Measurements from ENCODE around the gene ASTN2. TPM values are rescaled to one million over a fixed set of nuclear protein-coding genes. Genes with fewer than 3 reads are reported as not detected.

The ASTN2 gene
- total and polyA plus RNA-seq, 7 experiments from 2014 or later, result 2.2 to 5.3 (median 4.0) TPM

DNA sequence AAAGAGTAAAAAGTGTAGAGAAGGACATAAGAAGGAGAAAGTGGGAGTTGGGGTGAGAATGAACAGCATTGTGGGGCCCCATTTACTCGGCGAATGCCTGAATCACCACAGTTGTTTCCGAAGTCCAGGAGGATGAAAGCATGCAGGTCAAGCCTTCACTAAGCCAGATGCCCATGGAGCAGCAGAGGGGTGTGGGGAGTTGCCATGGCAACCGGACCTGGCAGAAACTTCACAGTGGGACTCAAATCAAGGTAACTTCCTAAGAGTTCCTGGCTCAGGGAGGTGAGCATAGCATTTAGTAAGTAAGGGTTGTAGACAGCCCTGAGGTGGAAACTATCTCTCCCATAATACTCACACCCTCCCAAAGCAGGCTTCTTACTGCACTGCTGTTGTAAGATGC, 370.6 kb downstream of the ASTN2 start:
- no peaks in the 10 kb centered on the region for H3K27me3 Mint-ChIP-seq
- no peaks in the 10 kb centered on the region for H3K4me1 ChIP-seq (ENCODE audit: control insufficient read depth in 2 of 2, insufficient read depth in 2 of 2, low read length in 2 of 2)
- intact Hi-C loops (cut with micrococcal nuclease), result no loop called here
- no peak overlapping the region for H3K4me3 Mint-ChIP-seq
- H3K27me3 ChIP-seq (ENCODE audit: control insufficient read depth in 2 of 2, insufficient read depth in 2 of 2, low read length in 2 of 2), result no peaks in the 10 kb centered on the region
- no peak for DNase-seq
- H3K36me3 Mint-ChIP-seq, result no peaks in the 10 kb centered on the region
- H3K27ac ChIP-seq (ENCODE audit: low read depth, low read length), result no peak overlapping the region
- no peak for ATAC-seq
- ChIA-PET CTCF (no interaction called here), POLR2A (no interaction called here)
- no peaks in the 10 kb centered on the region for H3K36me3 ChIP-seq (ENCODE audit: control insufficient read depth in 2 of 3, insufficient read depth in 3 of 3, low read length in 3 of 3)
- H3K27ac Mint-ChIP-seq, result no peak overlapping the region
- H3K4me1 Mint-ChIP-seq, result no peaks in the 10 kb centered on the region
- no peaks in the 10 kb centered on the region for H3K9me3 ChIP-seq (ENCODE audit: control insufficient read depth in 2 of 3, low read length in 3 of 3)
- H3K4me3 ChIP-seq (ENCODE audit: low read length), result no peak overlapping the region
- peaks cover 0 to 6% (median 0%) of the 10 kb centered on the region in 11 donors for H3K9me3 Mint-ChIP-seq

- Histone ChIP-seq H3K4me3 (ENCODE audit: low read length) (no peak overlapping the region), H3K27me3 (ENCODE audit: control insufficient read depth in 2 of 2, insufficient read depth in 2 of 2, low read length in 2 of 2) (no peaks in the 10 kb centered on the region), H3K9me3 (ENCODE audit: control insufficient read depth in 2 of 3, low read length in 3 of 3) (no peaks in the 10 kb centered on the region), H3K27ac (ENCODE audit: low read depth, low read length) (no peak overlapping the region), H3K4me1 (ENCODE audit: control insufficient read depth in 2 of 2, insufficient read depth in 2 of 2, low read length in 2 of 2) (no peaks in the 10 kb centered on the region), H3K36me3 (ENCODE audit: control insufficient read depth in 2 of 3, insufficient read depth in 3 of 3, low read length in 3 of 3) (no peaks in the 10 kb centered on the region)
- H3K9me3 Mint-ChIP-seq, result peaks cover 0 to 6% (median 0%) of the 10 kb centered on the region in 11 donors
- H3K36me3 Mint-ChIP-seq, result no peaks in the 10 kb centered on the region
- no peaks in the 10 kb centered on the region for H3K4me1 Mint-ChIP-seq
- ATAC-seq (no peak), DNase-seq (no peak)
- no peak overlapping the region for H3K27ac Mint-ChIP-seq
- H3K4me3 Mint-ChIP-seq, result no peak overlapping the region
- CTCF ChIA-PET, result no interaction called here
- intact Hi-C loops (cut with micrococcal nuclease), result no loop called here
- no peaks in the 10 kb centered on the region for H3K27me3 Mint-ChIP-seq
- POLR2A ChIA-PET, result no interaction called here
Observed at GRCh38 chr9:117043159-117043558, 371.7 kb downstream of the ASTN2 start.

DNA sequence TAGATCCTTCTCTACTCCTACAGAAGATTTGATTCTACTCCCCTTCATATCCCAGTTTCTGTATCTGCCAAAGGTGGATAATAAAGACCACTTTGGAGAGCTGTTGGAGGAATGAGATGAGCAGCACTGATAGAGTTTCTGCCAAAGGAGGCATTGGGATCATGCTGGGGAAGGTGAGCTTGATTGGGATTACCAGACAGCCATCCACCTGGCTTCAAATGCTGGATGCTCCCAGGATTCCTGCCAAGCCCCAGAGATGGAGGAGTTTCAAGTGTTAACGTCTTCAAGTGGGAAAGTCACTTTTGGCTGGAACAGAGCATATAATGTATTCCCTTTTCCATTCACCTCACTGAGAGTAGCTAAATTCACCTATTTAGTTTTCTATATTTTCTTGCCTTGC, 379.3 kb downstream of the ASTN2 start:
- intact Hi-C loops (cut with micrococcal nuclease), result no loop called here
- H3K9me3 Mint-ChIP-seq, result peaks cover 0 to 8% (median 4%) of the 10 kb centered on the region in 11 donors
- POLR2A ChIA-PET, result no interaction called here
- H3K27ac Mint-ChIP-seq, result no peak overlapping the region
- no peaks in the 10 kb centered on the region for H3K9me3 ChIP-seq (ENCODE audit: control insufficient read depth in 2 of 3, low read length in 3 of 3)
- H3K27ac ChIP-seq (ENCODE audit: low read depth, low read length), result no peak overlapping the region
- no peaks in the 10 kb centered on the region for H3K4me1 ChIP-seq (ENCODE audit: control insufficient read depth in 2 of 2, insufficient read depth in 2 of 2, low read length in 2 of 2)
- no peaks in the 10 kb centered on the region for H3K4me1 Mint-ChIP-seq
- H3K4me3 Mint-ChIP-seq, result no peak overlapping the region
- ATAC-seq (no peak), DNase-seq (no peak)
- H3K27me3 ChIP-seq (ENCODE audit: control insufficient read depth in 2 of 2, insufficient read depth in 2 of 2, low read length in 2 of 2), result no peaks in the 10 kb centered on the region
- H3K36me3 ChIP-seq (ENCODE audit: control insufficient read depth in 2 of 3, insufficient read depth in 3 of 3, low read length in 3 of 3), result no peaks in the 10 kb centered on the region
- no peak overlapping the region for H3K4me3 ChIP-seq (ENCODE audit: low read length)
- H3K27me3 Mint-ChIP-seq, result peaks cover 0 to 5% (median 0%) of the 10 kb centered on the region in 5 donors
- no peaks in the 10 kb centered on the region for H3K36me3 Mint-ChIP-seq
- CTCF ChIA-PET, result no interaction called here

DNA sequence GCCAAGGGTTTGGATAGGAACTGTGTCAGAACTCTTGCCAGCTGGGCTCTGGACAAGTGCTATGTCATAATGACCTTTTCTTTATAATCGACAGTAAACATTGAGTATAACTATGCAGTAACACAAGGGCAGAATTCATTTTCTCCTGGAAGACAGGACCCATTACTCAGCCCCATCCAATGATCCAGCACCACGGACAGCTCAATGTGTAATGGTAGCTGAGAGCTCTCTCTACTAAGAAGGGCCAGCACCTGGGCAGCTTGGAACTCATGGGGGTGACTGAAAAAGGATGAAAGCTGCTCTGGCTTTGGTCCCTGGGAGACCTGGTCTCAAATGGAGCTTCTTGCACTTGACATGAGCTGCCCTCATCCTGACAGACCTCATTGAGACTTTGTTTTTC, 380.0 kb downstream of the ASTN2 start:
- no peak overlapping the region for H3K27ac Mint-ChIP-seq
- intact Hi-C loops (cut with micrococcal nuclease), result no loop called here
- ChIA-PET POLR2A (no interaction called here), CTCF (no interaction called here)
- H3K4me1 Mint-ChIP-seq, result no peaks in the 10 kb centered on the region
- H3K9me3 Mint-ChIP-seq, result peaks cover 0 to 8% (median 4%) of the 10 kb centered on the region in 11 donors
- H3K27me3 Mint-ChIP-seq, result peaks cover 0 to 5% (median 0%) of the 10 kb centered on the region in 5 donors
- no peak overlapping the region for H3K4me3 Mint-ChIP-seq
- no peaks in the 10 kb centered on the region for H3K9me3 ChIP-seq (ENCODE audit: control insufficient read depth in 2 of 3, low read length in 3 of 3)
- H3K36me3 ChIP-seq (ENCODE audit: control insufficient read depth in 2 of 3, insufficient read depth in 3 of 3, low read length in 3 of 3), result no peaks in the 10 kb centered on the region
- H3K27ac ChIP-seq (ENCODE audit: low read depth, low read length), result no peak overlapping the region
- no peaks in the 10 kb centered on the region for H3K4me1 ChIP-seq (ENCODE audit: control insufficient read depth in 2 of 2, insufficient read depth in 2 of 2, low read length in 2 of 2)
- no peaks in the 10 kb centered on the region for H3K27me3 ChIP-seq (ENCODE audit: control insufficient read depth in 2 of 2, insufficient read depth in 2 of 2, low read length in 2 of 2)
- H3K36me3 Mint-ChIP-seq, result no peaks in the 10 kb centered on the region
- ATAC-seq (no peak), DNase-seq (no peak)
- H3K4me3 ChIP-seq (ENCODE audit: low read length), result no peak overlapping the region

GRCh38 chr9:117030254-117030768, 384.5 kb downstream of the ASTN2 start:
- H3K4me1 ChIP-seq (ENCODE audit: control insufficient read depth in 2 of 2, insufficient read depth in 2 of 2, low read length in 2 of 2), result no peaks in the 10 kb centered on the region
- H3K27ac ChIP-seq (ENCODE audit: low read depth, low read length), result no peak overlapping the region
- no peaks in the 10 kb centered on the region for H3K27me3 ChIP-seq (ENCODE audit: control insufficient read depth in 2 of 2, insufficient read depth in 2 of 2, low read length in 2 of 2)
- H3K4me3 Mint-ChIP-seq, result no peak overlapping the region
- intact Hi-C loops (cut with micrococcal nuclease), result no loop called here
- CTCF ChIA-PET, result no interaction called here
- no peak overlapping the region for H3K27ac Mint-ChIP-seq
- H3K4me1 Mint-ChIP-seq, result no peaks in the 10 kb centered on the region
- peaks cover 0 to 14% (median 4%) of the 10 kb centered on the region in 11 donors for H3K9me3 Mint-ChIP-seq
- POLR2A ChIA-PET, result no interaction called here
- no peaks in the 10 kb centered on the region for H3K9me3 ChIP-seq (ENCODE audit: control insufficient read depth in 2 of 3, low read length in 3 of 3)
- DNase-seq (no peak), ATAC-seq (no peak)
- H3K36me3 ChIP-seq (ENCODE audit: control insufficient read depth in 2 of 3, insufficient read depth in 3 of 3, low read length in 3 of 3), result no peaks in the 10 kb centered on the region
- H3K27me3 Mint-ChIP-seq, result peaks cover 0 to 8% (median 0%) of the 10 kb centered on the region in 5 donors
- H3K4me3 ChIP-seq (ENCODE audit: low read length), result no peak overlapping the region
- H3K36me3 Mint-ChIP-seq, result peaks cover 0 to 3% (median 0%) of the 10 kb centered on the region in 5 donors

DNA sequence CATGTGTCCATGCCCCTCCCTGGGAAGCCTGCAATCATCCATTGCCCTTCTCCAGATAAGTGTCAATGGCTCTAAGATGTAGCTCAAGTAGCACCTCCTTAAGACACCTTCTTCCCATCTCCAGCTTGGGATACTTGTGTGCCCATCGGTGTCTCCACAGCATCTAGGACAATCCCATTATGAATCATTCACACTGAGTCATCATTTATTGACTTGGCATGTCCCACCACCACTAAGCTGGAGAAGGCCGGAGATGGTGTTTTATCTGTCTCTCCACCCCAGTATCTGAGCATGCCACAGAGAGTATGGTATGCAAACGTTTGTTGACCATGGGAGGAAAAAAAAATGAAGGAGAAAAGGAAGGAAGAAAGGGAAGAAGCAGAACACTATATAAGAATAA, 385.5 kb downstream of the ASTN2 start:
- ATAC-seq (no peak), DNase-seq (no peak)
- Mint-ChIP-seq H3K9me3 (peaks cover 0 to 14% (median 4%) of the 10 kb centered on the region in 11 donors), H3K27me3 (peaks cover 0 to 8% (median 0%) of the 10 kb centered on the region in 5 donors), H3K36me3 (peaks cover 0 to 3% (median 0%) of the 10 kb centered on the region in 5 donors), H3K4me3 (no peak overlapping the region), H3K4me1 (no peaks in the 10 kb centered on the region), H3K27ac (no peak overlapping the region)
- H3K4me3 ChIP-seq (ENCODE audit: low read length), result no peak overlapping the region
- H3K9me3 ChIP-seq (ENCODE audit: control insufficient read depth in 2 of 3, low read length in 3 of 3), result no peaks in the 10 kb centered on the region
- no peaks in the 10 kb centered on the region for H3K27me3 ChIP-seq (ENCODE audit: control insufficient read depth in 2 of 2, insufficient read depth in 2 of 2, low read length in 2 of 2)
- H3K27ac ChIP-seq (ENCODE audit: low read depth, low read length), result no peak overlapping the region
- no peaks in the 10 kb centered on the region for H3K4me1 ChIP-seq (ENCODE audit: control insufficient read depth in 2 of 2, insufficient read depth in 2 of 2, low read length in 2 of 2)
- ChIA-PET POLR2A (no interaction called here), CTCF (no interaction called here)
- no peaks in the 10 kb centered on the region for H3K36me3 ChIP-seq (ENCODE audit: control insufficient read depth in 2 of 3, insufficient read depth in 3 of 3, low read length in 3 of 3)
- intact Hi-C loops (cut with micrococcal nuclease), result no loop called here

- intact Hi-C loops (cut with micrococcal nuclease), result no loop called here
- CTCF ChIA-PET, result no interaction called here
- no peak overlapping the region for H3K4me3 Mint-ChIP-seq
- no peak for DNase-seq
- POLR2A ChIA-PET, result no interaction called here
- H3K27ac Mint-ChIP-seq, result no peak overlapping the region
- Histone ChIP-seq H3K4me1 (ENCODE audit: control insufficient read depth in 2 of 2, insufficient read depth in 2 of 2, low read length in 2 of 2) (no peaks in the 10 kb centered on the region), H3K9me3 (ENCODE audit: control insufficient read depth in 2 of 3, low read length in 3 of 3) (no peaks in the 10 kb centered on the region), H3K27me3 (ENCODE audit: control insufficient read depth in 2 of 2, insufficient read depth in 2 of 2, low read length in 2 of 2) (no peaks in the 10 kb centered on the region), H3K4me3 (ENCODE audit: low read length) (no peak overlapping the region), H3K27ac (ENCODE audit: low read depth, low read length) (no peak overlapping the region), H3K36me3 (ENCODE audit: control insufficient read depth in 2 of 3, insufficient read depth in 3 of 3, low read length in 3 of 3) (no peaks in the 10 kb centered on the region)
- peaks cover 0 to 8% (median 0%) of the 10 kb centered on the region in 5 donors for H3K27me3 Mint-ChIP-seq
- no peaks in the 10 kb centered on the region for H3K4me1 Mint-ChIP-seq
- peaks cover 0 to 14% (median 2%) of the 10 kb centered on the region in 11 donors for H3K9me3 Mint-ChIP-seq
- ATAC-seq, result no peak
- H3K36me3 Mint-ChIP-seq, result peaks cover 0 to 3% (median 0%) of the 10 kb centered on the region in 5 donors
Observed at GRCh38 chr9:117028103-117028858, 386.6 kb downstream of the ASTN2 start.
